Mesenchymal stem cell (in vitro differentiated cells and primary cell): ENCODE data around the gene TBC1D2.

Experiments
- DNase-seq: peaks from one replicate; pipeline ENCODE4 v3.0.0-alpha.2; 2013
- H2AFZ ChIP-seq: one replicate; pipeline ENCODE4 v1.6.1; 2013; ENCODE audit warnings: low read depth, mild to moderate bottlenecking, control low read depth, inconsistent platforms, low read length, moderate library complexity
- H2AK5ac ChIP-seq: 2 replicates; pipeline ENCODE4 v1.6.1; 2013; ENCODE audit warnings: low read length, moderate library complexity, mild to moderate bottlenecking, inconsistent platforms; ENCODE audit not compliant: severe bottlenecking
- H2BK120ac ChIP-seq: one replicate; pipeline ENCODE4 v1.6.1; 2013; ENCODE audit warnings: low read depth, mild to moderate bottlenecking, inconsistent platforms, low read length, moderate library complexity
- H2BK12ac ChIP-seq, 2 experiments: one replicate each; pipeline ENCODE4 v1.6.1; 2013; ENCODE audit warnings: inconsistent platforms in 2 of 2, low read length in 2 of 2, mild to moderate bottlenecking in 2 of 2, moderate library complexity in 2 of 2, control low read depth in 1 of 2
- H2BK15ac ChIP-seq: one replicate; pipeline ENCODE4 v1.6.1; 2013; ENCODE audit warnings: mild to moderate bottlenecking, low read depth, inconsistent platforms; ENCODE audit not compliant: poor library complexity, severe bottlenecking
- H2BK5ac ChIP-seq: 2 replicates; pipeline ENCODE4 v1.6.1; 2013; ENCODE audit warnings: low read depth, mild to moderate bottlenecking, low read length, control low read depth, inconsistent platforms; ENCODE audit not compliant: poor library complexity, severe bottlenecking
- H3K14ac ChIP-seq, 2 experiments: one replicate each; pipeline ENCODE4 v1.6.1; 2013; ENCODE audit warnings: inconsistent platforms in 2 of 2, low read length in 2 of 2, control low read depth in 1 of 2, mild to moderate bottlenecking in 1 of 2, moderate library complexity in 1 of 2
- H3K18ac ChIP-seq, 2 experiments: one replicate each; pipeline ENCODE4 v1.6.1; 2013; ENCODE audit warnings: inconsistent platforms in 2 of 2, low read length in 2 of 2, control low read depth in 1 of 2, low read depth in 1 of 2, mild to moderate bottlenecking in 1 of 2
- H3K23ac ChIP-seq, 2 experiments: one replicate each; pipeline ENCODE4 v1.6.1; 2013; ENCODE audit warnings: inconsistent platforms in 2 of 2, low read length in 2 of 2, mild to moderate bottlenecking in 2 of 2, moderate library complexity in 2 of 2, control low read depth in 1 of 2
- H3K27ac ChIP-seq: 2 replicates; pipeline ENCODE4 v1.5.1; 2013; ENCODE audit warnings: mild to moderate bottlenecking, moderate library complexity, low read length, control low read depth, inconsistent platforms; ENCODE audit not compliant: poor library complexity, severe bottlenecking
- H3K27me3 ChIP-seq, 2 experiments: 2 replicates each; pipeline versions ENCODE4 v1.6.1 to v1.7.0; 2013; ENCODE audit warnings: low read length in 2 of 2, mild to moderate bottlenecking in 2 of 2, moderate library complexity in 2 of 2, control low read depth in 1 of 2, inconsistent platforms in 1 of 2; ENCODE audit not compliant: control insufficient read depth in 1 of 2, insufficient read depth in 1 of 2
- H3K36me3 ChIP-seq, 2 experiments: 2 replicates each; pipeline versions ENCODE4 v1.6.1 to v1.7.0; 2013; ENCODE audit warnings: low read length in 2 of 2, control low read depth in 1 of 2, inconsistent platforms in 1 of 2, low read depth in 1 of 2, mild to moderate bottlenecking in 1 of 2; ENCODE audit not compliant: insufficient read depth in 2 of 2, control insufficient read depth in 1 of 2
- H3K4ac ChIP-seq, 2 experiments: one replicate each; pipeline ENCODE4 v1.6.1; 2013; ENCODE audit warnings: inconsistent platforms in 2 of 2, low read length in 2 of 2, mild to moderate bottlenecking in 2 of 2, moderate library complexity in 2 of 2, control low read depth in 1 of 2, low read depth in 1 of 2
- H3K4me1 ChIP-seq: 2 replicates; pipeline ENCODE4 v1.6.1; 2013; ENCODE audit warnings: low read depth, low read length, control low read depth; ENCODE audit not compliant: control insufficient read depth, insufficient read depth
- H3K4me2 ChIP-seq: 2 replicates; pipeline ENCODE4 v1.6.1; 2013; ENCODE audit warnings: low read length, mild to moderate bottlenecking, inconsistent platforms; ENCODE audit not compliant: poor library complexity, severe bottlenecking
- H3K4me3 ChIP-seq, 2 experiments: 2 replicates each; pipeline versions ENCODE4 v1.5.1 to v1.7.0; 2013; ENCODE audit warnings: low read length in 2 of 2, mild to moderate bottlenecking in 2 of 2, control low read depth in 1 of 2, low read depth in 1 of 2; ENCODE audit not compliant: insufficient read depth in 1 of 2
- H3K79me1 ChIP-seq: replicated peaks from 2 replicates; pipeline ENCODE4 v1.6.1; 2013; ENCODE audit warnings: mild to moderate bottlenecking, control low read depth, low read length, inconsistent platforms; ENCODE audit not compliant: poor library complexity, severe bottlenecking
- H3K9ac ChIP-seq: 2 replicates; pipeline ENCODE4 v1.7.0; 2013; ENCODE audit warnings: mild to moderate bottlenecking, low read length, moderate library complexity
- H3K9me3 ChIP-seq: 2 replicates; pipeline ENCODE4 v1.7.0; 2013; ENCODE audit warnings: mild to moderate bottlenecking, low read length; ENCODE audit not compliant: control insufficient read depth
- H4K8ac ChIP-seq: one replicate; pipeline ENCODE4 v1.6.1; 2013; ENCODE audit warnings: inconsistent platforms, mild to moderate bottlenecking, low read length, moderate library complexity
- H4K91ac ChIP-seq: one replicate; pipeline ENCODE4 v1.6.1; 2013; ENCODE audit warnings: mild to moderate bottlenecking, low read length, inconsistent platforms
- WGBS: methylation state at CpG from one replicate; pipeline ENCODE4 v1.1.7; 2013; ENCODE audit warnings: mixed read lengths; 5-methylcytosine and 5-hydroxymethylcytosine counted together

The TBC1D2 gene

GRCh38 chr9:98178874-98179850 is 76.3 kb downstream of the TBC1D2 start:
- Histone ChIP-seq H3K27ac (no peak overlapping the region), H3K27me3 (peaks cover 0 to 25% of the 10 kb centered on the region in 2 experiments), H4K91ac (no peak overlapping the region), H3K14ac (no peak overlapping the region), H3K4me2 (no peak overlapping the region), H3K4me1 (no peaks in the 10 kb centered on the region), H3K36me3 (no peaks in the 10 kb centered on the region), H2BK5ac (no peak overlapping the region), H2AFZ (no peak overlapping the region), H3K79me1 (no peaks in the 10 kb centered on the region), H2BK12ac (no peak overlapping the region), H3K9ac (no peak overlapping the region), H3K9me3 (no peaks in the 10 kb centered on the region), H2BK120ac (no peak overlapping the region), H3K4me3 (no peak overlapping the region), H2BK15ac (no peak overlapping the region), H3K18ac (no peak overlapping the region), H3K23ac (no peak overlapping the region), H2AK5ac (no peak overlapping the region), H3K4ac (no peak overlapping the region), H4K8ac (no peak overlapping the region)
- DNase-seq = no peak
- WGBS = 95% methylated on average over 16 of the region's 16 CpGs

GRCh38 chr9:98176391-98177259 is 78.8 kb downstream of the TBC1D2 start:
- Histone ChIP-seq H3K79me1 (no peaks in the 10 kb centered on the region), H3K9me3 (no peaks in the 10 kb centered on the region), H3K4me2 (no peak overlapping the region), H3K4ac (no peak overlapping the region), H2BK12ac (no peak overlapping the region), H2AFZ (no peak overlapping the region), H3K14ac (no peak overlapping the region), H3K4me3 (no peak overlapping the region), H2BK120ac (no peak overlapping the region), H3K36me3 (no peaks in the 10 kb centered on the region), H3K18ac (no peak overlapping the region), H3K27me3 (peaks cover 0 to 41% of the 10 kb centered on the region in 2 experiments), H4K8ac (no peak overlapping the region), H2BK5ac (no peak overlapping the region), H3K9ac (no peak overlapping the region), H3K23ac (no peak overlapping the region), H3K4me1 (no peaks in the 10 kb centered on the region), H3K27ac (no peak overlapping the region), H2BK15ac (no peak overlapping the region), H2AK5ac (no peak overlapping the region), H4K91ac (no peak overlapping the region)
- no peak for DNase-seq
- 86% methylated on average over 6 of the region's 9 CpGs for WGBS

GRCh38 chr9:98175762-98176161 is 79.7 kb downstream of the TBC1D2 start:
- Histone ChIP-seq H2AK5ac (no peak overlapping the region), H3K79me1 (no peaks in the 10 kb centered on the region), H3K27me3 (peaks cover 0 to 50% of the 10 kb centered on the region in 2 experiments), H3K4me1 (no peaks in the 10 kb centered on the region), H2BK15ac (no peak overlapping the region), H2BK120ac (no peak overlapping the region), H3K4me3 (no peak overlapping the region), H3K27ac (no peak overlapping the region), H3K9ac (no peak overlapping the region), H3K4me2 (no peak overlapping the region), H3K18ac (no peak overlapping the region), H2BK12ac (no peak overlapping the region), H3K9me3 (no peaks in the 10 kb centered on the region), H3K4ac (no peak overlapping the region), H3K14ac (no peak overlapping the region), H2BK5ac (no peak overlapping the region), H4K91ac (no peak overlapping the region), H2AFZ (no peak overlapping the region), H4K8ac (no peak overlapping the region), H3K36me3 (no peaks in the 10 kb centered on the region), H3K23ac (no peak overlapping the region)
- 100% methylated on average over 3 of the region's 3 CpGs for WGBS
- DNase-seq = no peak

GRCh38 chr9:98175028-98175569 is 80.3 kb downstream of the TBC1D2 start:
- Histone ChIP-seq H3K36me3 (no peaks in the 10 kb centered on the region), H3K18ac (no peak overlapping the region), H3K14ac (no peak overlapping the region), H3K4me2 (no peak overlapping the region), H2BK5ac (no peak overlapping the region), H2AK5ac (no peak overlapping the region), H2BK12ac (no peak overlapping the region), H2AFZ (no peak overlapping the region), H4K8ac (no peak overlapping the region), H3K9me3 (no peaks in the 10 kb centered on the region), H4K91ac (no peak overlapping the region), H2BK120ac (no peak overlapping the region), H3K4ac (no peak overlapping the region), H3K23ac (no peak overlapping the region), H2BK15ac (no peak overlapping the region), H3K4me1 (no peaks in the 10 kb centered on the region), H3K79me1 (no peaks in the 10 kb centered on the region), H3K4me3 (no peak overlapping the region), H3K27ac (no peak overlapping the region), H3K27me3 (peaks cover 0 to 52% of the 10 kb centered on the region in 2 experiments), H3K9ac (no peak overlapping the region)
- DNase-seq = no peak
- 64% methylated on average over 6 of the region's 6 CpGs for WGBS
